SU-DHL-6 (cell line): ENCODE data around the gene PDIA2.

Experiments used
- CTCF ChIP-seq: fragments of 200-600 bp; sonication (generic); IDR thresholded peaks from one replicate; pipeline ENCODE4 v1.5.1; 2017; ENCODE audit warnings: antibody characterized with exemption, mild to moderate bottlenecking, low read length, moderate library complexity; ENCODE audit not compliant: insufficient read depth, poor library complexity, severe bottlenecking
- EZH2phosphoT487 ChIP-seq: fragments of 200-600 bp; sonication (generic), shearing (Covaris generic); conservative IDR thresholded peaks from 2 replicates; pipeline ENCODE4 v1.6.1; 2018; ENCODE audit warnings: mild to moderate bottlenecking, antibody characterized with exemption, low read length, moderate library complexity, mixed read lengths

GRCh38 chr16:275041-275641, 7.8 kb upstream of the PDIA2 start:
- TF ChIP-seq CTCF (no peak), EZH2phosphoT487 (no peak)
